GM12874 (cell line): ENCODE data around the gene IDS.

Experiments used
- TF ChIP-seq, protein P1 (sequence below): IDR thresholded peaks from 2 replicates; pipeline ENCODE4 v1.5.1; 2011; ENCODE audit warnings: low read depth, mild to moderate bottlenecking, control low read depth, low read length, moderate library complexity; ENCODE audit not compliant: insufficient read depth

IDS gene

DNA sequence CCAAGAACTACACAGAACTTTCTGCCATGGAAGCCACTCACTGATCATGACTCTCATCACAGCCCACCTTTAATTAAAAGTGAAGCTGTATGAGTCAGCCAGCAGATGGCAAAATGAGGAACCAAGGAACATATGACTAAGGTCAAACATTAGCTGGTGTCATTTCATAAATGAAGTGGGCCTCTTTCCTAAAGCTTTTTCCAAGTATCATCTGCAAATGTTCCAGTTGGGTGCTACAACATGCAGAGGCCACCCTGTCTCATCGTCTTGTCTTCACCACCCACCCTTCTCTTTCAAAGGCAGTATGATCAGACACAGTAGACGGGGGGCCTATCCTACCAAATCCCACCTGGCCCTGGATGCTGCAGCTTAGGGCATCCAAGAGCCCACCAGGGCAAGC is 26.5 kb upstream of the IDS start:
- TF ChIP-seq, protein P1, sequence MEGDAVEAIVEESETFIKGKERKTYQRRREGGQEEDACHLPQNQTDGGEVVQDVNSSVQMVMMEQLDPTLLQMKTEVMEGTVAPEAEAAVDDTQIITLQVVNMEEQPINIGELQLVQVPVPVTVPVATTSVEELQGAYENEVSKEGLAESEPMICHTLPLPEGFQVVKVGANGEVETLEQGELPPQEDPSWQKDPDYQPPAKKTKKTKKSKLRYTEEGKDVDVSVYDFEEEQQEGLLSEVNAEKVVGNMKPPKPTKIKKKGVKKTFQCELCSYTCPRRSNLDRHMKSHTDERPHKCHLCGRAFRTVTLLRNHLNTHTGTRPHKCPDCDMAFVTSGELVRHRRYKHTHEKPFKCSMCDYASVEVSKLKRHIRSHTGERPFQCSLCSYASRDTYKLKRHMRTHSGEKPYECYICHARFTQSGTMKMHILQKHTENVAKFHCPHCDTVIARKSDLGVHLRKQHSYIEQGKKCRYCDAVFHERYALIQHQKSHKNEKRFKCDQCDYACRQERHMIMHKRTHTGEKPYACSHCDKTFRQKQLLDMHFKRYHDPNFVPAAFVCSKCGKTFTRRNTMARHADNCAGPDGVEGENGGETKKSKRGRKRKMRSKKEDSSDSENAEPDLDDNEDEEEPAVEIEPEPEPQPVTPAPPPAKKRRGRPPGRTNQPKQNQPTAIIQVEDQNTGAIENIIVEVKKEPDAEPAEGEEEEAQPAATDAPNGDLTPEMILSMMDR = no peak

DNA sequence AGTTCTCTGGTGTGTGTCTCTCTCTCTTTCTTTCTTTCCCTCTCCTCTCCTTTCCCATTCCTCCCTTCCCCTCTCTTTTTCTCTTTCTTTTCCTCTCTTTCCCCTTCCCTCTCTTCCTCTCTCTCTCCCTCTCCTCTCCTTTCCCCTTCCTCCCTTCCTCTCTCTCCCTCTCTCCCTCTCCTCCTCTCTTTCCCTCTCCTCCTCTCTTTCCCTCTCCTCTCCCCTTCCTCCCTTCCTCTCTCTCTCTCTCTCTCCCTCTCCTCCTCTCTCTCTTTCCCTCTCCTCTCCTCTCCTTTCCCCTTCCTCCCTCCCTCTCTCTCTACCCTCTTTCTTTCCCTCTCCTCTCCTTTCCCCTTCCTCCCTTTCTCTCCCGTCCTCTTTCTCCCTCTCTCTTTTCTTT is 23.3 kb upstream of the IDS start:
- TF ChIP-seq, protein P1 = no peak

DNA sequence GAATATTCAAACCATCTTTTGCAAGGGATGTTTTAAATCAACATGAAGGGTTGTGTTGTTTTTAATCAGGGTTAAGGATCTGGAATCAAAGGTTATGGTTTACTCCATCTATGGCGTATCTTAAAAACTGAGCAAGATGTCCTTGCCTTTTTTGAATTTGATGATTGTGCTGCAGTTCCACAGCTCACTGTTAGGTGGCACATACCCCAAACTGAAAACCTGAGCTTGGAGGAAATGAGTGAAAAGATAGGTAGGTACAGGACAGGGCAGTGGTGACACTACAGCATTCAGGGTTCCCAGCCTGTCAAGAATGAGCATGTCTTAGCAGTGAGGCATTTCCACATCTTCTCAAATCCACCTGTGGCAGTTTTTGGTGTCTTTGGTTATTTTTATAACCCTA is 22.6 kb upstream of the IDS start:
- TF ChIP-seq, protein P1 = peak; percentile 37; the same call in 1 of the 2 replicates

DNA sequence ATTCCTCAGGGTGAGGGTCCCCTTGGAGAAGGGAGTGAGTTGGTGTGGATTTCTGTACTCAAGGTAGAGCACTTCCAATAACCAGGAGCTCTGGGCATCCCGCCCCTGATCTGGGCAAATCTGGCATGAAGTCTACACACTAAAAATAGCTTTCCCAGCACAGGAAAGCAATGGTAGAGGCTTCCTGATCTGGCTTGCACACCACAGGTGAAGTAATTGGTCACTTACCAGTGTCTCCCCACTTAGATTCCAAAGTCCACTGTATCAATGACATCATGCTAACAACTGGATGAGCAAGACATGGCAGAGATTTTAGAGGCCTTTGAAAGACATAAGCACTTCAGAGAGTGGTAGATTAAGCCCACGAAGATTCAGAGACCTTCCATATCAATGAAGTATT is 17.8 kb upstream of the IDS start:
- TF ChIP-seq, protein P1 = no peak

DNA sequence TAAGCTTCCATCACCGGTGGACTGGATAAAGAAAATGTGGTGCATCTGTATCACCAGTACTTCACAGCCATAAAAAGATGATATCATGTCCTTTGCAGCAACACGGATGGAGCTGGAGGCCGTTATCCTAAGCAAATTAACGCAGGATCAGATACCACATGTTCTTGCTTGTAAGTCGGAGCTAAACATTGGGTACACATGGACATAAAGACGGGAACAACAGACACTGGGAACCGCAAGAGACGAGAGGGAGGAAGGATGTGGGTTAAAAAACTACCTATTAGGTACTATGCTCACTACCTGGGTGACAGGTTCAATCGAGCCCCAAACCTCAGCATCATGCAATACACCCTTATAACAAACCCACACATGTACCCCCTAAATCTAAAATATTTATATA is 16.3 kb upstream of the IDS start:
- TF ChIP-seq, protein P1 = no peak

DNA sequence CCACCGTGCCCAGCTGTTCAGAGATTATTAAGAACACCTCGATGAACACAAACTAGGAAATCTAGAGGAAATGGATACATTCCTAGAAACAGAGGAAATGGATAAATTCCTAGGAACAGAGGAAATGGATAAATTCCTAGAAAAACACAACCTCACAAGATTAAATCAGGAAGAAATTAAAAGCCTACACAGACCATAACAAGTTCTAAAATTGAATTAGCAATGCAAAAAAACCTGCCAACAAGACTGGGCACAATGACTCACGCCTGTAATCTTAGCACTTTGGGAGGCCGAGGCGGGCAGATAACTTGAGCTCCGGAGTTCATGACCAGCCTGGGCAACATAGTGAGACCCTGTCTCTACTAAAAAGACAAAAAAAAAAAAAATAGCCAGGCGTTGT is 13.1 kb upstream of the IDS start:
- TF ChIP-seq, protein P1 = no peak

DNA sequence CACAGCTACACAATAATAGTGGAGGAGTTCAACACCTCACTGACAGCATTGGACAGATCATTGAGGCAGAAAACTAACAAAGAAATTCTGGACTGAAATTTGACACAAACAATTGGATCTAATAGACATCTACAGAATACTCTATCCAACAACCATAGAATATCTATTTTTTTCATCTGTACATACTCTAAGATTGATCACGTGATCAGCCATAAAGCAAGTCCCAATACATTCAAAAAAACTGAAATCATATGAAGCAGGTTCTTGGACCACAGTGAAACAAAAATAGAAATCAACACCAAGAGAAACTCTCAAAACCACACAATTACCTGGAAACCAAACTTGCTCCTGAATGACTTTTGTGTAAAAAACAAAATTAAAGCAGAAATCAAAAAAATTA is 12.2 kb upstream of the IDS start:
- TF ChIP-seq, protein P1 = no peak

DNA sequence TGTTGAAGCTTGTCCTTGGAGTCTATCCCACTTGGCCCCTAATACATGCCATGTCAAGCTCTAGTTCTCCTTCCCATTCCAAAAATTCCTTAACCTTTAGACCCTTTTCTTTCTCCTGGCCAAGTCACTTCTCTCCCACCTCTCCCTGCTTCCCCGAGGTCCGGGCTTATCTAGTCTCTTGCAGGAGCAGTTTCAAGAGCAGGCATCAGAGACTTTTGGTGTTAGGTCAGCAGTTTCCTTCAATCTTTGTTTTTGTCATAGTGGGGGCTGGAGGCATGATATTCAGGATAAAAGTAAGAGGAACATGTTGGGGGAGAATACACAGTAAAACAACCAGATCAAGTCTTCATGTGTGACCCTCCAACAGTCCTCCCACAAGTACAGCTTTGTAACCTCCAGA is 11.5 kb upstream of the IDS start:
- TF ChIP-seq, protein P1 = no peak
